HCT116 (cell line): ENCODE results near the gene KHDRBS1. TPM values are rescaled to one million over a fixed set of nuclear protein-coding genes. Genes with fewer than 3 reads are reported as not detected.

ENCODE experiments used
- ATAC-seq: fragments of 200-7000 bp; cut with Tn5 transposase; 2 replicates; pipeline ENCODE4 v1.9.1; 2020; ENCODE audit warnings: mild to moderate bottlenecking, moderate library complexity
- BruUV-seq: library from RNA; stranded (reverse); fragments of 400-500 nt; replicated peaks from 2 replicates; lab custom pipeline; 2021; lab: Mats Ljungman, UMichigan
- CTCF ChIA-PET: fragments of 300-600 bp; sonication (Branson Sonifier 250); formaldehyde crosslinking; loops from one replicate; lab custom pipeline; 2021; ENCODE audit warnings: antibody characterized with exemption; lab: Charles Lee
- POLR2A ChIA-PET: fragments of 300-600, 350-600 bp; sonication (Branson Sonifier 250); formaldehyde crosslinking; loops from one replicate; lab custom pipeline; 2021; ENCODE audit warnings: antibody characterized with exemption; lab: Charles Lee
- RAD21 ChIA-PET, 2 experiments: fragments of 300-600 bp; sonication (Branson Sonifier 250); formaldehyde crosslinking; loops; one replicate each; lab custom pipeline; 2023; ENCODE audit warnings: low total read pairs in 2 of 2; ENCODE audit not compliant: uncharacterized antibody in 2 of 2, unreplicated experiment in 2 of 2, low non-redundant PET in 1 of 2; lab: Charles Lee
- DNase-seq: peaks from one replicate; pipeline ENCODE4 v3.0.0-alpha.2; 2010; ENCODE audit warnings: low read depth, low spot score
- H2AFZ ChIP-seq: fragments of 200-600 bp; shearing (Covaris generic), sonication (generic); 2 replicates; pipeline ENCODE4 v1.6.1; 2017; ENCODE audit warnings: low read depth, mixed run types, mixed read lengths, antibody characterized with exemption, low read length; ENCODE audit not compliant: poor library complexity, severe bottlenecking
- H3K27ac ChIP-seq: 2 replicates; pipeline ENCODE4 v1.5.1; 2012; ENCODE audit warnings: low read depth, low read length
- H3K27me3 ChIP-seq: fragments of 200-600 bp; sonication (generic); 2 replicates; pipeline ENCODE4 v1.6.1; 2016; ENCODE audit warnings: mixed run types, low read length, mixed read lengths; ENCODE audit not compliant: insufficient read depth
- H3K36me3 ChIP-seq, 2 experiments: fragments of 200-500 bp in 1 of 2; fragments of 200-600 bp in 1 of 2; sonication (Bioruptor generic) in 1 of 2; sonication (generic) in 1 of 2; 2 replicates each; pipeline versions ENCODE4 v1.5.1 to v1.6.1; 2014 to 2016; ENCODE audit warnings: low read length in 2 of 2, inconsistent platforms in 1 of 2, mixed read lengths in 1 of 2, mixed run types in 1 of 2; ENCODE audit not compliant: insufficient read depth in 2 of 2, control insufficient read depth in 1 of 2
- H3K4me1 ChIP-seq, 2 experiments: fragments of 200-600 bp in 1 of 2; sonication (generic) in 1 of 2; 2 replicates each; pipeline versions ENCODE4 v1.5.1 to v1.6.1; 2012 to 2017; ENCODE audit warnings: low read length in 2 of 2, inconsistent platforms in 1 of 2, mild to moderate bottlenecking in 1 of 2, mixed read lengths in 1 of 2, mixed run types in 1 of 2, moderate library complexity in 1 of 2; ENCODE audit not compliant: insufficient read depth in 2 of 2, control insufficient read depth in 1 of 2
- H3K4me2 ChIP-seq: fragments of 200-600 bp; sonication (generic); 2 replicates; pipeline ENCODE4 v1.6.1; 2017; ENCODE audit warnings: mixed run types, low read length, mixed read lengths
- H3K4me3 ChIP-seq, 2 experiments: fragments of 200-600 bp in 1 of 2; sonication (generic) in 1 of 2; replicated peaks in 1 of 2; 2 replicates each; pipeline ENCODE4 v1.5.1; 2011 to 2016; ENCODE audit warnings: low read length in 2 of 2, control low read depth in 1 of 2, low read depth in 1 of 2, mild to moderate bottlenecking in 1 of 2, mixed read lengths in 1 of 2, mixed run types in 1 of 2
- H3K79me2 ChIP-seq: fragments of 200-600 bp; sonication (generic); 2 replicates; pipeline ENCODE4 v1.6.1; 2017; ENCODE audit warnings: mild to moderate bottlenecking, mixed run types, low read length, moderate library complexity, mixed read lengths; ENCODE audit not compliant: insufficient read depth
- H3K9ac ChIP-seq: fragments of 200-600 bp; sonication (generic); 2 replicates; pipeline ENCODE4 v1.6.1; 2016; ENCODE audit warnings: low read length, mixed read lengths
- H3K9me2 ChIP-seq: fragments of 200-600 bp; sonication (generic), shearing (Covaris generic); 2 replicates; pipeline ENCODE4 v1.6.1; 2017; ENCODE audit warnings: mixed run types, mild to moderate bottlenecking, moderate library complexity; ENCODE audit not compliant: insufficient read depth
- H3K9me3 ChIP-seq, 2 experiments: fragments of 200-500 bp in 1 of 2; fragments of 200-600 bp in 1 of 2; sonication (Bioruptor generic) in 1 of 2; sonication (generic) in 1 of 2; 2 replicates each; pipeline ENCODE4 v1.6.1; 2014 to 2017; ENCODE audit warnings: low read length in 2 of 2, mixed read lengths in 2 of 2, inconsistent platforms in 1 of 2, low read depth in 1 of 2, mild to moderate bottlenecking in 1 of 2, mixed run types in 1 of 2, moderate library complexity in 1 of 2; ENCODE audit not compliant: control insufficient read depth in 1 of 2, insufficient read depth in 1 of 2
- H4K20me1 ChIP-seq: fragments of 200-600 bp; sonication (generic), shearing (Covaris generic); 2 replicates; pipeline ENCODE4 v1.6.1; 2017; ENCODE audit warnings: mixed run types, mild to moderate bottlenecking, moderate library complexity; ENCODE audit not compliant: insufficient read depth
- CBX3 ChIP-seq: IDR thresholded peaks from 2 replicates; pipeline ENCODE4 v1.6.1; 2012; ENCODE audit warnings: low read depth
- CEBPB ChIP-seq: IDR thresholded peaks from 2 replicates; pipeline ENCODE4 v1.6.1; 2012; ENCODE audit warnings: low read depth
- ELF1 ChIP-seq: IDR thresholded peaks from 2 replicates; pipeline ENCODE4 v1.6.1; 2012; ENCODE audit warnings: low read depth, borderline replicate concordance
- EZH2 ChIP-seq: fragments of 200-600 bp; sonication (generic); IDR thresholded peaks from 2 replicates; pipeline ENCODE4 v1.6.1; 2017; ENCODE audit warnings: antibody characterized with exemption, mixed run types
- POLR2AphosphoS5 ChIP-seq: IDR thresholded peaks from 2 replicates; pipeline ENCODE4 v1.6.1; 2011; ENCODE audit warnings: mild to moderate bottlenecking, low read depth, low read length, moderate library complexity
- RAD21 ChIP-seq: IDR thresholded peaks from 2 replicates; pipeline ENCODE4 v1.6.1; 2012; ENCODE audit warnings: low read depth, mild to moderate bottlenecking
- intact Hi-C: fragments of 100-400 bp; cut with micrococcal nuclease; formaldehyde crosslinking; loops from 2 replicates; pipeline ENCODE4 v1.10.0; 2022
- total RNA-seq: library from RNA; stranded (reverse); gene quantifications from one replicate; pipeline ENCODE4 v1.2.1, GENCODE V29; 2021; ENCODE audit not compliant: unreplicated experiment
- TF ChIP-seq, protein P1 (sequence below), 3 experiments: fragments of 200-600 bp in 1 of 3; sonication (generic) in 1 of 3; IDR thresholded peaks in 2 of 3; conservative IDR thresholded peaks in 1 of 3; 2 replicates each; pipeline ENCODE4 v1.5.1; 2012 to 2017; ENCODE audit warnings: low read depth in 2 of 3, low read length in 2 of 3, antibody characterized with exemption in 1 of 3, borderline replicate concordance in 1 of 3, control low read depth in 1 of 3, mild to moderate bottlenecking in 1 of 3, mixed read lengths in 1 of 3, mixed run types in 1 of 3, moderate library complexity in 1 of 3; ENCODE audit not compliant: insufficient read depth in 1 of 3
- TF ChIP-seq, protein P2 (sequence below): IDR thresholded peaks from 2 replicates; pipeline ENCODE4 v1.6.1; 2012; ENCODE audit warnings: low read depth
- TF ChIP-seq, protein P3 (sequence below): IDR thresholded peaks from 2 replicates; pipeline ENCODE4 v1.6.1; 2012

Gene KHDRBS1
- total RNA-seq, 1 experiment from 2014 or later = 215 TPM

DNA sequence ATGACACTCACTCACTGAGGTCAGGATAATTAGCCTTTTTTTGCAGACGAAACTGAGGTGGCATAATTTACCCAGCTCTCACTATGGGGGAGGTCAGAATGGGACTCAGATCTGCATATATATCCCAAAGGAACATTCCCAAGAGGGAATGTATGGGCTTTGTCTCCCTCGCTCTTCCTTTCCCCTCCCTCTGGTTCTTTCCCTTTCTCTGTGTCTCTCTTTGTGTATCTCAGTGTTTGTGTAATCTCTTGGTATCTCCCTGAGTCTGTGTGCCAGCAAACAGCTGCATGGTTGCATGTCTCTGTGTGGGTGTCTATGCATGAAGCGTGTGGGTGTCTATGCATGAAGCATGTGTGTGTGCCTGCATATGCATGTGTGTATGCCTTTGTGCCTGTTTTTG is 63.8 kb downstream of the KHDRBS1 start:
- RAD21 ChIA-PET = no interaction called here
- no peak overlapping the region for H3K27ac ChIP-seq
- no peak overlapping the region for H3K4me3 ChIP-seq
- H3K36me3 ChIP-seq = peaks cover 16 to 18% of the 10 kb centered on the region in 2 experiments; a peak in 3 of 4 replicates
- DNase-seq (no peak), ATAC-seq (no peak)
- no peak overlapping the region for H3K9ac ChIP-seq
- no peaks in the 10 kb centered on the region for H4K20me1 ChIP-seq
- no peaks in the 10 kb centered on the region for H3K27me3 ChIP-seq
- no TSS peak for BruUV-seq
- H3K9me2 ChIP-seq = no peaks in the 10 kb centered on the region
- CTCF ChIA-PET = no interaction called here
- POLR2A ChIA-PET = no interaction called here
- H2AFZ ChIP-seq = no peak overlapping the region
- peaks cover 13% of the 10 kb centered on the region for H3K79me2 ChIP-seq
- TF ChIP-seq CBX3 (no peak), POLR2AphosphoS5 (no peak)
- TF ChIP-seq, protein P1, sequence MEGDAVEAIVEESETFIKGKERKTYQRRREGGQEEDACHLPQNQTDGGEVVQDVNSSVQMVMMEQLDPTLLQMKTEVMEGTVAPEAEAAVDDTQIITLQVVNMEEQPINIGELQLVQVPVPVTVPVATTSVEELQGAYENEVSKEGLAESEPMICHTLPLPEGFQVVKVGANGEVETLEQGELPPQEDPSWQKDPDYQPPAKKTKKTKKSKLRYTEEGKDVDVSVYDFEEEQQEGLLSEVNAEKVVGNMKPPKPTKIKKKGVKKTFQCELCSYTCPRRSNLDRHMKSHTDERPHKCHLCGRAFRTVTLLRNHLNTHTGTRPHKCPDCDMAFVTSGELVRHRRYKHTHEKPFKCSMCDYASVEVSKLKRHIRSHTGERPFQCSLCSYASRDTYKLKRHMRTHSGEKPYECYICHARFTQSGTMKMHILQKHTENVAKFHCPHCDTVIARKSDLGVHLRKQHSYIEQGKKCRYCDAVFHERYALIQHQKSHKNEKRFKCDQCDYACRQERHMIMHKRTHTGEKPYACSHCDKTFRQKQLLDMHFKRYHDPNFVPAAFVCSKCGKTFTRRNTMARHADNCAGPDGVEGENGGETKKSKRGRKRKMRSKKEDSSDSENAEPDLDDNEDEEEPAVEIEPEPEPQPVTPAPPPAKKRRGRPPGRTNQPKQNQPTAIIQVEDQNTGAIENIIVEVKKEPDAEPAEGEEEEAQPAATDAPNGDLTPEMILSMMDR (IDR thresholded peaks at IDR 0.05 in 2 of 3, conservative IDR thresholded peaks at IDR 0.05 in 1 of 3; ENCODE audit: borderline replicate concordance in 1 of 3, insufficient read depth in 1 of 3, low read depth in 2 of 3, low read length in 2 of 3) = no peak
- H3K4me1 ChIP-seq = peaks cover 9 to 12% of the 10 kb centered on the region in 2 experiments; a peak in 3 of 4 replicates
- intact Hi-C loops = no loop called here
- H3K4me2 ChIP-seq = no peak overlapping the region
- H3K9me3 ChIP-seq = no peaks in the 10 kb centered on the region

DNA sequence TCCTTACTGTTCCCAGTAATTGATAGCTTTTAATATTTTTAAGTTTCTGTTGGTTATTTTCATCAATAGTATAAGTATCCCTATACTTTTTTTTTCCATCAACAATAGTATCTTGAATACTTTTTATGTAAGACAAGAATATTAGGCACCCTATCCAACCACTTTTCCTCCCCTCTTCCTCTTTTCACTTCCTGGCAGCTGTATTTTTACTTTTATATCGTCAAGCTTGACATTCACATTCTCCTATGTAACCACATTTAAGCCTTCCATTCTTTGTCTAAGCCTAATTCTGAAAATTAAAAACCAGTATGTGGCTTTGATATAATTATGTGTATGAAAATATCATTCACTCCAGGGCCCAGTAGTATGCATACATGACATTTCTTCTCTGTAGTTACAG is 68.4 kb downstream of the KHDRBS1 start:
- ATAC-seq = no peak
- intact Hi-C loops = no loop called here
- ChIA-PET POLR2A (interaction anchor here (1.0 kb wide), 1 partner anchor 9 kb away, joined by 4 read pairs; the partner anchor contains the start of gene TMEM39B), CTCF (interaction anchor here (2.0 kb wide), 1 partner anchor 9 kb away, joined by 5 read pairs; the partner anchor contains the start of gene TMEM39B), RAD21 (no interaction called here)
- Histone ChIP-seq H3K9ac (no peak overlapping the region), H3K27ac (no peak overlapping the region), H3K4me1 (no peaks in the 10 kb centered on the region), H4K20me1 (no peaks in the 10 kb centered on the region), H3K4me2 (no peak overlapping the region), H3K36me3 (peaks cover 9 to 12% of the 10 kb centered on the region in 2 experiments; a peak in 2 of 4 replicates), H3K79me2 (no peaks in the 10 kb centered on the region), H3K9me3 (no peaks in the 10 kb centered on the region), H2AFZ (no peak overlapping the region), H3K4me3 (no peak overlapping the region), H3K9me2 (no peaks in the 10 kb centered on the region), H3K27me3 (no peaks in the 10 kb centered on the region)
- TF ChIP-seq CEBPB (no peak), RAD21 (no peak), EZH2 (no peak), ELF1 (no peak)
- TF ChIP-seq, protein P2, sequence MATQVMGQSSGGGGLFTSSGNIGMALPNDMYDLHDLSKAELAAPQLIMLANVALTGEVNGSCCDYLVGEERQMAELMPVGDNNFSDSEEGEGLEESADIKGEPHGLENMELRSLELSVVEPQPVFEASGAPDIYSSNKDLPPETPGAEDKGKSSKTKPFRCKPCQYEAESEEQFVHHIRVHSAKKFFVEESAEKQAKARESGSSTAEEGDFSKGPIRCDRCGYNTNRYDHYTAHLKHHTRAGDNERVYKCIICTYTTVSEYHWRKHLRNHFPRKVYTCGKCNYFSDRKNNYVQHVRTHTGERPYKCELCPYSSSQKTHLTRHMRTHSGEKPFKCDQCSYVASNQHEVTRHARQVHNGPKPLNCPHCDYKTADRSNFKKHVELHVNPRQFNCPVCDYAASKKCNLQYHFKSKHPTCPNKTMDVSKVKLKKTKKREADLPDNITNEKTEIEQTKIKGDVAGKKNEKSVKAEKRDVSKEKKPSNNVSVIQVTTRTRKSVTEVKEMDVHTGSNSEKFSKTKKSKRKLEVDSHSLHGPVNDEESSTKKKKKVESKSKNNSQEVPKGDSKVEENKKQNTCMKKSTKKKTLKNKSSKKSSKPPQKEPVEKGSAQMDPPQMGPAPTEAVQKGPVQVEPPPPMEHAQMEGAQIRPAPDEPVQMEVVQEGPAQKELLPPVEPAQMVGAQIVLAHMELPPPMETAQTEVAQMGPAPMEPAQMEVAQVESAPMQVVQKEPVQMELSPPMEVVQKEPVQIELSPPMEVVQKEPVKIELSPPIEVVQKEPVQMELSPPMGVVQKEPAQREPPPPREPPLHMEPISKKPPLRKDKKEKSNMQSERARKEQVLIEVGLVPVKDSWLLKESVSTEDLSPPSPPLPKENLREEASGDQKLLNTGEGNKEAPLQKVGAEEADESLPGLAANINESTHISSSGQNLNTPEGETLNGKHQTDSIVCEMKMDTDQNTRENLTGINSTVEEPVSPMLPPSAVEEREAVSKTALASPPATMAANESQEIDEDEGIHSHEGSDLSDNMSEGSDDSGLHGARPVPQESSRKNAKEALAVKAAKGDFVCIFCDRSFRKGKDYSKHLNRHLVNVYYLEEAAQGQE = no peak
- TF ChIP-seq, protein P3, sequence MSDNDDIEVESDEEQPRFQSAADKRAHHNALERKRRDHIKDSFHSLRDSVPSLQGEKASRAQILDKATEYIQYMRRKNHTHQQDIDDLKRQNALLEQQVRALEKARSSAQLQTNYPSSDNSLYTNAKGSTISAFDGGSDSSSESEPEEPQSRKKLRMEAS = no peak
- TF ChIP-seq, protein P1 (IDR thresholded peaks at IDR 0.05 in 2 of 3, conservative IDR thresholded peaks at IDR 0.05 in 1 of 3; ENCODE audit: borderline replicate concordance in 1 of 3, insufficient read depth in 1 of 3, low read depth in 2 of 3, low read length in 2 of 3) = no peak
- BruUV-seq = no TSS peak
- no peak for DNase-seq
